H9 (cell line): Measurements from ENCODE around the gene MPP2. TPM values are rescaled to one million over a fixed set of nuclear protein-coding genes. Genes with fewer than 3 reads are reported as not detected.

Experiments used
- DNase-seq: peaks from one replicate; pipeline ENCODE4 v3.0.0-alpha.2; 2017
- H2AFZ ChIP-seq: one replicate; pipeline ENCODE4 v1.6.1; 2013; ENCODE audit warnings: mild to moderate bottlenecking, low read length, control low read depth, moderate library complexity
- H2AK5ac ChIP-seq: 2 replicates; pipeline ENCODE4 v1.6.1; 2013; ENCODE audit warnings: low read length, control low read depth, mixed read lengths; ENCODE audit not compliant: insufficient read length
- H2BK120ac ChIP-seq: one replicate; pipeline ENCODE4 v1.6.1; 2013; ENCODE audit warnings: low read depth, mild to moderate bottlenecking, low read length, control low read depth, inconsistent platforms; ENCODE audit not compliant: poor library complexity, severe bottlenecking
- H2BK12ac ChIP-seq: 2 replicates; pipeline ENCODE4 v1.6.1; 2013; ENCODE audit warnings: low read length, control low read depth, mixed read lengths, low read depth; ENCODE audit not compliant: insufficient read length
- H2BK15ac ChIP-seq: 2 replicates; pipeline ENCODE4 v1.6.1; 2013; ENCODE audit warnings: low read depth, low read length, control low read depth
- H2BK20ac ChIP-seq: one replicate; pipeline ENCODE4 v1.6.1; 2013; ENCODE audit warnings: low read depth, mild to moderate bottlenecking, low read length, control low read depth, inconsistent platforms; ENCODE audit not compliant: poor library complexity, severe bottlenecking
- H2BK5ac ChIP-seq: 2 replicates; pipeline ENCODE4 v1.6.1; 2013; ENCODE audit warnings: low read length, control low read depth, mixed read lengths; ENCODE audit not compliant: insufficient read length
- H3K14ac ChIP-seq: 2 replicates; pipeline ENCODE4 v1.6.1; 2013; ENCODE audit warnings: low read length, control low read depth; ENCODE audit not compliant: insufficient read depth
- H3K18ac ChIP-seq: 2 replicates; pipeline ENCODE4 v1.6.1; 2013; ENCODE audit warnings: low read depth, mild to moderate bottlenecking, mixed read lengths, low read length, control low read depth; ENCODE audit not compliant: insufficient read length
- H3K23ac ChIP-seq: 2 replicates; pipeline ENCODE4 v1.6.1; 2013; ENCODE audit warnings: low read length, control low read depth, mixed read lengths, low read depth; ENCODE audit not compliant: insufficient read length
- H3K23me2 ChIP-seq: 2 replicates; pipeline ENCODE4 v1.6.1; 2013; ENCODE audit warnings: low read depth, mild to moderate bottlenecking, mixed read lengths, low read length, control low read depth; ENCODE audit not compliant: insufficient read length, poor library complexity, severe bottlenecking
- H3K27ac ChIP-seq: 2 replicates; pipeline ENCODE4 v1.5.1; 2013; ENCODE audit warnings: low read length, control low read depth, mixed read lengths, low read depth; ENCODE audit not compliant: insufficient read length
- H3K27me3 ChIP-seq: 2 replicates; pipeline ENCODE4 v1.6.1; 2013; ENCODE audit warnings: low read length, control low read depth, inconsistent platforms; ENCODE audit not compliant: insufficient read depth
- H3K4ac ChIP-seq: 2 replicates; pipeline ENCODE4 v1.6.1; 2013; ENCODE audit warnings: low read depth, mild to moderate bottlenecking, control low read depth, inconsistent platforms, low read length, moderate library complexity
- H3K4me1 ChIP-seq: 2 replicates; pipeline ENCODE4 v1.6.1; 2013; ENCODE audit warnings: low read length, control low read depth, inconsistent platforms; ENCODE audit not compliant: insufficient read depth
- H3K4me2 ChIP-seq: 2 replicates; pipeline ENCODE4 v1.6.1; 2013; ENCODE audit warnings: low read length, control low read depth, mixed read lengths; ENCODE audit not compliant: insufficient read length, insufficient read depth
- H3K56ac ChIP-seq: 2 replicates; pipeline ENCODE4 v1.6.1; 2013; ENCODE audit warnings: low read depth, mild to moderate bottlenecking, mixed read lengths, low read length, control low read depth; ENCODE audit not compliant: insufficient read length
- H3K79me1 ChIP-seq: 2 replicates; pipeline ENCODE4 v1.6.1; 2013; ENCODE audit warnings: low read depth, mild to moderate bottlenecking, moderate library complexity, low read length, control low read depth, inconsistent platforms; ENCODE audit not compliant: insufficient read depth, poor library complexity, severe bottlenecking
- H3K79me2 ChIP-seq: 2 replicates; pipeline ENCODE4 v1.6.1; 2013; ENCODE audit warnings: low read length, control low read depth, inconsistent platforms; ENCODE audit not compliant: insufficient read depth
- H3K9ac ChIP-seq: 2 replicates; pipeline ENCODE4 v1.6.1; 2013; ENCODE audit warnings: low read length, control low read depth, mixed read lengths; ENCODE audit not compliant: insufficient read length; ENCODE audit errors: extremely low read depth
- H3K9me3 ChIP-seq: one replicate; pipeline ENCODE4 v1.6.1; 2013; ENCODE audit warnings: low read depth, low read length, inconsistent platforms; ENCODE audit not compliant: control insufficient read depth
- H3T11ph ChIP-seq: one replicate; pipeline ENCODE4 v1.6.1; 2013; ENCODE audit warnings: mild to moderate bottlenecking, low read length, control low read depth, inconsistent platforms
- H4K20me1 ChIP-seq: one replicate; pipeline ENCODE4 v1.6.1; 2013; ENCODE audit not compliant: control insufficient read depth, insufficient read length, insufficient read depth
- H4K5ac ChIP-seq: 2 replicates; pipeline ENCODE4 v1.6.1; 2013; ENCODE audit warnings: low read depth, mild to moderate bottlenecking, mixed read lengths, low read length, control low read depth; ENCODE audit not compliant: insufficient read length
- H4K8ac ChIP-seq: replicated peaks from 2 replicates; pipeline ENCODE4 v1.6.1; 2013; ENCODE audit warnings: low read length, control low read depth, mixed read lengths, low read depth; ENCODE audit not compliant: insufficient read length
- H4K91ac ChIP-seq: 2 replicates; pipeline ENCODE4 v1.6.1; 2013; ENCODE audit warnings: low read depth, mild to moderate bottlenecking, moderate library complexity, mixed read lengths, low read length, control low read depth; ENCODE audit not compliant: insufficient read length
- H3K27ac Mint-ChIP-seq, 3 experiments: 2 replicates in 2 of 3; 3 replicates in 1 of 3; pipeline ENCODE4 v1.8.0; 2020 to 2021; ENCODE audit warnings: mixed read lengths in 3 of 3, mild to moderate bottlenecking in 1 of 3, moderate library complexity in 1 of 3
- H3K27me3 Mint-ChIP-seq: 2 replicates; pipeline ENCODE4 v1.8.0; 2021; ENCODE audit warnings: low read depth, mild to moderate bottlenecking, moderate library complexity, mixed read lengths
- H3K36me3 Mint-ChIP-seq, 3 experiments: 2 replicates in 2 of 3; 3 replicates in 1 of 3; pipeline ENCODE4 v1.8.0; 2020 to 2021; ENCODE audit warnings: low read depth in 3 of 3, mixed read lengths in 3 of 3; ENCODE audit not compliant: insufficient read depth in 1 of 3
- H3K4me1 Mint-ChIP-seq, 2 experiments: 2 replicates each; pipeline ENCODE4 v1.8.0; 2020; ENCODE audit warnings: mixed read lengths in 2 of 2
- H3K4me3 Mint-ChIP-seq, 2 experiments: 2 replicates in 1 of 2; 3 replicates in 1 of 2; pipeline ENCODE4 v1.8.0; 2020 to 2021; ENCODE audit warnings: mild to moderate bottlenecking in 2 of 2, mixed read lengths in 2 of 2, moderate library complexity in 1 of 2
- H3K9me3 Mint-ChIP-seq, 2 experiments: 2 replicates in 1 of 2; 3 replicates in 1 of 2; pipeline ENCODE4 v1.8.0; 2020; ENCODE audit warnings: mild to moderate bottlenecking in 2 of 2, mixed read lengths in 2 of 2, moderate library complexity in 1 of 2
- WGBS: extraction: QIAGEN DNeasy Blood & Tissue Kit; methylation state at CpG from one replicate; pipeline ENCODE4 v1.1.7; 2013; ENCODE audit warnings: missing lambda C conversion rate, low lambda C conversion rate, mixed read lengths; ENCODE audit not compliant: insufficient read length; ENCODE audit errors: extremely low coverage; 5-methylcytosine and 5-hydroxymethylcytosine counted together
- total RNA-seq: library from RNA; stranded (reverse); gene quantifications from 2 replicates; pipeline ENCODE4 v1.2.1, GENCODE V29; 2021
- TF ChIP-seq, protein P1 (sequence below): fragments of 200-600 bp; sonication (generic); conservative IDR thresholded peaks from 3 replicates; pipeline ENCODE4 v1.8.0; 2021; ENCODE audit warnings: antibody characterized with exemption, mild to moderate bottlenecking

The MPP2 gene
- total RNA-seq, 1 experiment from 2014 or later, result 16.3 TPM

DNA sequence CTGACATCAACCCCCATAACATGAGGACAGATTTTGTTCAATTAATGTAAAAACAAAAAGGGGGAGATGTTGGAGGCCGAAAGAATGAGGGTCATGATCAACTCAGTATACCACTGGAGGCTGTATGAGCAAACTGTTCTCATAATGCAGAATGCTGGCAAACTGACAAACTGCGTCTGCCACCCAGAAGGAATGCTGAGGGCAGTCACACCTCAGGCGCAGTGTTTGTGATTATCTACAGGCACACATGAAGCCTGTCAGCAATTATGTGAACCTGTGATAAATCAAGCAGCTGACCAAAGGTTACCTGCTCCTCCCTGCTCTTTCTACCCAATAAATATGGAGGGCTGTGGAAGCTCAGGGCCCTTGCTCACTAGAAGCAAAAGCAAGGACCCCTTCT lies 33.0 kb downstream of the MPP2 start:
- Mint-ChIP-seq H3K4me3 (no peak overlapping the region), H3K27me3 (peaks cover 7% of the 10 kb centered on the region), H3K27ac (no peak overlapping the region), H3K36me3 (peaks cover 0 to 3% (median 3%) of the 10 kb centered on the region in 3 experiments; a peak in 5 of 7 replicates), H3K4me1 (peaks cover 7 to 16% of the 10 kb centered on the region in 2 experiments), H3K9me3 (no peaks in the 10 kb centered on the region)
- H3K23ac ChIP-seq, result no peak overlapping the region
- H3T11ph ChIP-seq, result no peak overlapping the region
- H3K4me1 ChIP-seq, result peaks cover 3% of the 10 kb centered on the region; the same call in 1 of the 2 replicates
- H2AK5ac ChIP-seq, result no peak overlapping the region
- no peak overlapping the region for H4K5ac ChIP-seq
- no peak overlapping the region for H2BK15ac ChIP-seq
- H4K20me1 ChIP-seq, result peaks cover 4% of the 10 kb centered on the region
- no peak overlapping the region for H4K91ac ChIP-seq
- WGBS, result no CpG with 5 or more reads among the region's 3 CpGs
- no peaks in the 10 kb centered on the region for H3K79me2 ChIP-seq
- no peak overlapping the region for H3K4me2 ChIP-seq
- no peak overlapping the region for H2BK20ac ChIP-seq
- TF ChIP-seq, protein P1, sequence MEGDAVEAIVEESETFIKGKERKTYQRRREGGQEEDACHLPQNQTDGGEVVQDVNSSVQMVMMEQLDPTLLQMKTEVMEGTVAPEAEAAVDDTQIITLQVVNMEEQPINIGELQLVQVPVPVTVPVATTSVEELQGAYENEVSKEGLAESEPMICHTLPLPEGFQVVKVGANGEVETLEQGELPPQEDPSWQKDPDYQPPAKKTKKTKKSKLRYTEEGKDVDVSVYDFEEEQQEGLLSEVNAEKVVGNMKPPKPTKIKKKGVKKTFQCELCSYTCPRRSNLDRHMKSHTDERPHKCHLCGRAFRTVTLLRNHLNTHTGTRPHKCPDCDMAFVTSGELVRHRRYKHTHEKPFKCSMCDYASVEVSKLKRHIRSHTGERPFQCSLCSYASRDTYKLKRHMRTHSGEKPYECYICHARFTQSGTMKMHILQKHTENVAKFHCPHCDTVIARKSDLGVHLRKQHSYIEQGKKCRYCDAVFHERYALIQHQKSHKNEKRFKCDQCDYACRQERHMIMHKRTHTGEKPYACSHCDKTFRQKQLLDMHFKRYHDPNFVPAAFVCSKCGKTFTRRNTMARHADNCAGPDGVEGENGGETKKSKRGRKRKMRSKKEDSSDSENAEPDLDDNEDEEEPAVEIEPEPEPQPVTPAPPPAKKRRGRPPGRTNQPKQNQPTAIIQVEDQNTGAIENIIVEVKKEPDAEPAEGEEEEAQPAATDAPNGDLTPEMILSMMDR, result no peak
- H3K27ac ChIP-seq, result no peak overlapping the region
- DNase-seq, result no peak
- no peak overlapping the region for H3K18ac ChIP-seq
- H2BK12ac ChIP-seq, result no peak overlapping the region
- no peaks in the 10 kb centered on the region for H3K23me2 ChIP-seq
- no peak overlapping the region for H3K4ac ChIP-seq
- no peak overlapping the region for H3K9ac ChIP-seq
- H2AFZ ChIP-seq, result no peak overlapping the region
- H3K14ac ChIP-seq, result no peak overlapping the region
- no peak overlapping the region for H2BK5ac ChIP-seq
- H3K56ac ChIP-seq, result no peak overlapping the region
- H3K27me3 ChIP-seq, result no peaks in the 10 kb centered on the region
- H3K9me3 ChIP-seq, result no peaks in the 10 kb centered on the region
- H4K8ac ChIP-seq, result no peak overlapping the region
- no peak overlapping the region for H2BK120ac ChIP-seq
- no peaks in the 10 kb centered on the region for H3K79me1 ChIP-seq
